ENCODE results near the gene ACSS1. TPM values are rescaled to one million over a fixed set of nuclear protein-coding genes. Genes with fewer than 3 reads are reported as not detected.

ACSS1 gene
- total RNA-seq, 1 experiment from 2014 or later: 1.5 TPM

DNA sequence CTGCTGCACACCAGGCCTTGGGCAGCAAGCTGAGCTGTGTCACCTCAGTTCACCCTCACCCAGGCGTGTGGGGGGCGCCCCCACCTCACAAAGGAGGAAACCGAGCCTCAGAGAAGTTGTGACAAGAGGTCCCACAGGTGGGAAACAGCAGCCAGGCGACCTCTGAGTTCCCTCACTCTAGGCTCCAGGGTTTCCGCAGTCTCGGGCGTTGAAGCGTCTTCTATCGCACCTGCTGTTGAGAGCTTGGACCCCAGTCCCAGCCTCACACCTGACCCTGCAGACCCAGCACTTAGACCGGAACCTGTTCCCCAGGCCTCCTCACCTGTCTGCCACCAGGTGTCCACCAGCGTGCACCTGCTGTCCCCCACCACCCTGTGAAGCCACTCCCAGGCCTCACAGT, 43.1 kb downstream of the ACSS1 start (continued):
- no peak for TF ChIP-seq ZBTB21 (CRISPR knock-in tag; IDR thresholded peaks at IDR 0.05; ENCODE audit: borderline replicate concordance)
- TF ChIP-seq PRDM15 (CRISPR knock-in tag; IDR thresholded peaks at IDR 0.05): no peak

- CTCF ChIA-PET: no interaction called here
- H3K4me1 Mint-ChIP-seq: peaks cover 19% of the 10 kb centered on the region
- no peak overlapping the region for H3K27ac Mint-ChIP-seq
- no peaks in the 10 kb centered on the region; the same call in 1 of the 2 replicates for H3K27me3 Mint-ChIP-seq (ENCODE audit: low read depth)
- no peaks in the 10 kb centered on the region for H3K9me3 Mint-ChIP-seq
- H3K36me3 Mint-ChIP-seq: no peaks in the 10 kb centered on the region
- ATAC-seq (no peak), DNase-seq (ENCODE audit: low spot score) (no peak)
- TF ChIP-seq ZNF138 (CRISPR knock-in tag; conservative IDR thresholded peaks at IDR 0.05) (no peak), CREB1 (CRISPR knock-in tag; IDR thresholded peaks at IDR 0.05) (no peak), ETV6 (CRISPR knock-in tag; IDR thresholded peaks at IDR 0.05) (no peak), FOXJ3 (CRISPR knock-in tag; IDR thresholded peaks at IDR 0.05; ENCODE audit: borderline replicate concordance) (no peak), PRRX2 (CRISPR knock-in tag; IDR thresholded peaks at IDR 0.05) (no peak), TEAD1 (CRISPR knock-in tag; IDR thresholded peaks at IDR 0.05) (no peak), MAX (CRISPR knock-in tag; IDR thresholded peaks at IDR 0.05) (no peak), ZNF263 (CRISPR knock-in tag; IDR thresholded peaks at IDR 0.05; ENCODE audit: low read depth) (no peak), HMGA2 (CRISPR knock-in tag; IDR thresholded peaks at IDR 0.05) (no peak), USF2 (CRISPR knock-in tag; IDR thresholded peaks at IDR 0.05) (no peak), ZNF512 (CRISPR knock-in tag; IDR thresholded peaks at IDR 0.05; ENCODE audit: borderline replicate concordance) (no peak), RORB (CRISPR knock-in tag; IDR thresholded peaks at IDR 0.05) (no peak), SMAD3 (CRISPR knock-in tag; IDR thresholded peaks at IDR 0.05; ENCODE audit: borderline replicate concordance) (no peak), MXD4 (CRISPR knock-in tag; IDR thresholded peaks at IDR 0.05; ENCODE audit: borderline replicate concordance) (no peak)
- TF ChIP-seq, protein P1, sequence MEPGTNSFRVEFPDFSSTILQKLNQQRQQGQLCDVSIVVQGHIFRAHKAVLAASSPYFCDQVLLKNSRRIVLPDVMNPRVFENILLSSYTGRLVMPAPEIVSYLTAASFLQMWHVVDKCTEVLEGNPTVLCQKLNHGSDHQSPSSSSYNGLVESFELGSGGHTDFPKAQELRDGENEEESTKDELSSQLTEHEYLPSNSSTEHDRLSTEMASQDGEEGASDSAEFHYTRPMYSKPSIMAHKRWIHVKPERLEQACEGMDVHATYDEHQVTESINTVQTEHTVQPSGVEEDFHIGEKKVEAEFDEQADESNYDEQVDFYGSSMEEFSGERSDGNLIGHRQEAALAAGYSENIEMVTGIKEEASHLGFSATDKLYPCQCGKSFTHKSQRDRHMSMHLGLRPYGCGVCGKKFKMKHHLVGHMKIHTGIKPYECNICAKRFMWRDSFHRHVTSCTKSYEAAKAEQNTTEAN (CRISPR knock-in tag; IDR thresholded peaks at IDR 0.05): no peak
- TF ChIP-seq, protein P2, sequence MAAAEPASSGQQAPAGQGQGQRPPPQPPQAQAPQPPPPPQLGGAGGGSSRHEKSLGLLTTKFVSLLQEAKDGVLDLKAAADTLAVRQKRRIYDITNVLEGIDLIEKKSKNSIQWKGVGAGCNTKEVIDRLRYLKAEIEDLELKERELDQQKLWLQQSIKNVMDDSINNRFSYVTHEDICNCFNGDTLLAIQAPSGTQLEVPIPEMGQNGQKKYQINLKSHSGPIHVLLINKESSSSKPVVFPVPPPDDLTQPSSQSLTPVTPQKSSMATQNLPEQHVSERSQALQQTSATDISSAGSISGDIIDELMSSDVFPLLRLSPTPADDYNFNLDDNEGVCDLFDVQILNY (CRISPR knock-in tag; IDR thresholded peaks at IDR 0.05): no peak
- TF ChIP-seq, protein P3, sequence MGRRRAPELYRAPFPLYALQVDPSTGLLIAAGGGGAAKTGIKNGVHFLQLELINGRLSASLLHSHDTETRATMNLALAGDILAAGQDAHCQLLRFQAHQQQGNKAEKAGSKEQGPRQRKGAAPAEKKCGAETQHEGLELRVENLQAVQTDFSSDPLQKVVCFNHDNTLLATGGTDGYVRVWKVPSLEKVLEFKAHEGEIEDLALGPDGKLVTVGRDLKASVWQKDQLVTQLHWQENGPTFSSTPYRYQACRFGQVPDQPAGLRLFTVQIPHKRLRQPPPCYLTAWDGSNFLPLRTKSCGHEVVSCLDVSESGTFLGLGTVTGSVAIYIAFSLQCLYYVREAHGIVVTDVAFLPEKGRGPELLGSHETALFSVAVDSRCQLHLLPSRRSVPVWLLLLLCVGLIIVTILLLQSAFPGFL (CRISPR knock-in tag; IDR thresholded peaks at IDR 0.05; ENCODE audit: borderline replicate concordance): no peak
- TF ChIP-seq, protein P4, sequence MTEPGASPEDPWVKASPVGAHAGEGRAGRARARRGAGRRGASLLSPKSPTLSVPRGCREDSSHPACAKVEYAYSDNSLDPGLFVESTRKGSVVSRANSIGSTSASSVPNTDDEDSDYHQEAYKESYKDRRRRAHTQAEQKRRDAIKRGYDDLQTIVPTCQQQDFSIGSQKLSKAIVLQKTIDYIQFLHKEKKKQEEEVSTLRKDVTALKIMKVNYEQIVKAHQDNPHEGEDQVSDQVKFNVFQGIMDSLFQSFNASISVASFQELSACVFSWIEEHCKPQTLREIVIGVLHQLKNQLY (CRISPR knock-in tag; IDR thresholded peaks at IDR 0.05): no peak
- no peak overlapping the region for H3K4me3 Mint-ChIP-seq
- POLR2A ChIA-PET: no interaction called here
Observed at GRCh38 chr20:25013478-25014380, 44.2 kb downstream of the ACSS1 start.

All from WTC11 (cell line).